ENCODE results near the gene MED13L. TPM values are rescaled to one million over a fixed set of nuclear protein-coding genes. Genes with fewer than 3 reads are reported as not detected.
A peak's percentile ranks its signal among the peaks of the same experiment; 100 is the strongest.

The MED13L gene
- total and polyA plus RNA-seq, 2 donors (not counting 1 experiment from before 2014, with no cell fraction given): 56.5 to 97.3 TPM

DNA sequence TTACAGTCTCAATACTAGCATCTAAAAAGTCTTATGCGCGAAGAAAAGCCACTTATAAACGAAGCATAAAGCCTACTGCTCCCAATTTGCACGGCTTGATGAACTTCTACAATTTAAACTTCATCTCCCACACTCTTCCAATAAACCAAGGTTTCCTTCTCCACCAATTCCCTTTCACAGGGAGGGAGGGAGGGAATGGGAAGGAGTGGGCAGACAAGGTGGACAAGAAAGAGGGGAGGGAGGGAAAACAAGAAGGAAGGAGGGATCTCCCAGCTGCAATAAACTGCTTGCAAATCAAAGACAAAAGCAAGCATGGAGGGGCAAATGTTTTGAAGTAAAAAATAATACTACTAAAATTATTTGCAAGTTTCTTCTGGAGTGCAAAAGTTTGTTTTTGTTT lies 64.5 kb downstream of the MED13L start:
- Histone ChIP-seq H3K27ac (ENCODE audit: insufficient read depth, low read length) (no peak overlapping the region), H2AFZ (ENCODE audit: low read length) (no peak overlapping the region), H3K4me3 (replicated peaks in 1 of 4; ENCODE audit: control extremely low read depth in 1 of 4, insufficient read depth in 1 of 4, low read depth in 3 of 4, low read length in 4 of 4) (no peak overlapping the region), H3K27me3 (ENCODE audit: control insufficient read depth, insufficient read depth, low read length) (no peaks in the 10 kb centered on the region), H3K4me1 (ENCODE audit: control insufficient read depth, extremely low read depth, insufficient read depth, low read length) (no peaks in the 10 kb centered on the region), H3K9ac (ENCODE audit: insufficient read depth, low read length) (no peak overlapping the region), H4K20me1 (ENCODE audit: control insufficient read depth, extremely low read depth, insufficient read depth, low read length) (peaks cover 7% of the 10 kb centered on the region), H3K4me2 (ENCODE audit: extremely low read depth, insufficient read depth, low read length) (no peak overlapping the region), H3K9me3 (ENCODE audit: control insufficient read depth, insufficient read depth, low read depth, low read length) (no peaks in the 10 kb centered on the region), H3K79me2 (ENCODE audit: control insufficient read depth, insufficient read depth, low read length) (peaks cover 85% of the 10 kb centered on the region), H3K36me3 (ENCODE audit: control insufficient read depth, insufficient read depth, low read length) (no peaks in the 10 kb centered on the region)
- TF ChIP-seq EZH2 (IDR thresholded peaks at IDR 0.05; ENCODE audit: low read length, missing control alignments) (no peak), CTCF (conservative IDR thresholded peaks at IDR 0.05 in 1 of 2, IDR thresholded peaks at IDR 0.05 in 1 of 2; ENCODE audit: low read depth in 1 of 2, low read length in 2 of 2) (no peak)
- no peak for DNase-seq (ENCODE audit: low read depth in 2 of 2)

- Histone ChIP-seq H3K4me1 (ENCODE audit: control insufficient read depth, extremely low read depth, insufficient read depth, low read length) (no peaks in the 10 kb centered on the region), H3K4me3 (replicated peaks in 1 of 4; ENCODE audit: control extremely low read depth in 1 of 4, insufficient read depth in 1 of 4, low read depth in 3 of 4, low read length in 4 of 4) (no peak overlapping the region), H3K9me3 (ENCODE audit: control insufficient read depth, insufficient read depth, low read depth, low read length) (no peaks in the 10 kb centered on the region), H3K36me3 (ENCODE audit: control insufficient read depth, insufficient read depth, low read length) (no peaks in the 10 kb centered on the region), H3K9ac (ENCODE audit: insufficient read depth, low read length) (no peak overlapping the region), H3K27me3 (ENCODE audit: control insufficient read depth, insufficient read depth, low read length) (no peaks in the 10 kb centered on the region), H3K4me2 (ENCODE audit: extremely low read depth, insufficient read depth, low read length) (no peak overlapping the region), H2AFZ (ENCODE audit: low read length) (no peak overlapping the region), H3K79me2 (ENCODE audit: control insufficient read depth, insufficient read depth, low read length) (peaks cover 87% of the 10 kb centered on the region), H4K20me1 (ENCODE audit: control insufficient read depth, extremely low read depth, insufficient read depth, low read length) (peaks cover 13% of the 10 kb centered on the region), H3K27ac (ENCODE audit: insufficient read depth, low read length) (no peak overlapping the region)
- no peak for TF ChIP-seq CTCF (conservative IDR thresholded peaks at IDR 0.05 in 1 of 2, IDR thresholded peaks at IDR 0.05 in 1 of 2; ENCODE audit: low read depth in 1 of 2, low read length in 2 of 2)
- TF ChIP-seq EZH2 (IDR thresholded peaks at IDR 0.05; ENCODE audit: low read length, missing control alignments): no peak
- no peak for DNase-seq (ENCODE audit: low read depth in 2 of 2)
These were observed 66.7 kb downstream of the MED13L start for GRCh38 chr12:116210762-116211161.

DNA sequence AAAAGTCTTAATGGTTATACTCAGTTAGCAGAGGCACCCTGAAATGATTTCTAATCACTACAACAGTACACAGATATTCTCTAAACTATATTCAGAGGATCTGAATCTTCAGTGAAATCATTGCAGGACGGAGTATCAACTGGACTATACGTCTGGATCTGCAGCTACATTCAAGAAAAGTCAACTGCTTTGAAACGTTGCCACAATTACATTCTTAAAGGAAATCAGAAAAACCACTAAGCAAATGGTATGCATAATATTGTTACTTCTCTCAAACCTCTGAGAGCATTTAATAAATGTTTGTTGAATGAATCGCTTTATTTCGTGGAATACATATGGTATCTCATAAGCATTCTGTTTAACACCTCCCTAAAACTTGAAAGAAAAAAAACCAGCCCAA lies 67.4 kb downstream of the MED13L start:
- Histone ChIP-seq H3K4me2 (ENCODE audit: extremely low read depth, insufficient read depth, low read length) (no peak overlapping the region), H3K27ac (ENCODE audit: insufficient read depth, low read length) (no peak overlapping the region), H4K20me1 (ENCODE audit: control insufficient read depth, extremely low read depth, insufficient read depth, low read length) (peaks cover 13% of the 10 kb centered on the region)

More for the DNA sequence above, 67.4 kb downstream of the MED13L start:
- DNase-seq (ENCODE audit: low read depth in 2 of 2): peak; percentile 19 to 81
- Histone ChIP-seq H3K4me3 (replicated peaks in 1 of 4; ENCODE audit: control extremely low read depth in 1 of 4, insufficient read depth in 1 of 4, low read depth in 3 of 4, low read length in 4 of 4) (no peak overlapping the region), H3K9me3 (ENCODE audit: control insufficient read depth, insufficient read depth, low read depth, low read length) (no peaks in the 10 kb centered on the region), H3K4me1 (ENCODE audit: control insufficient read depth, extremely low read depth, insufficient read depth, low read length) (no peaks in the 10 kb centered on the region), H2AFZ (ENCODE audit: low read length) (no peak overlapping the region), H3K79me2 (ENCODE audit: control insufficient read depth, insufficient read depth, low read length) (peaks cover 86% of the 10 kb centered on the region), H3K36me3 (ENCODE audit: control insufficient read depth, insufficient read depth, low read length) (no peaks in the 10 kb centered on the region), H3K9ac (ENCODE audit: insufficient read depth, low read length) (no peak overlapping the region), H3K27me3 (ENCODE audit: control insufficient read depth, insufficient read depth, low read length) (no peaks in the 10 kb centered on the region)
- TF ChIP-seq EZH2 (IDR thresholded peaks at IDR 0.05; ENCODE audit: low read length, missing control alignments) (no peak), CTCF (conservative IDR thresholded peaks at IDR 0.05 in 1 of 2, IDR thresholded peaks at IDR 0.05 in 1 of 2; ENCODE audit: low read depth in 1 of 2, low read length in 2 of 2) (no peak)
